Measurements from ENCODE around the gene SOCS3.

- TF ChIP-seq CTCF (IDR thresholded peaks at IDR 0.05; ENCODE audit: insufficient read depth, low read depth, low read length): no peak
- no peak for TF ChIP-seq EZH2 (IDR thresholded peaks at IDR 0.05; ENCODE audit: insufficient read depth, low read length)
These were observed 9.1 kb upstream of the SOCS3 start for GRCh38 chr17:78368854-78369495.

Data from astrocyte (in vitro differentiated cells and primary cell).